ENCODE measurements around the gene CES2.

DNA sequence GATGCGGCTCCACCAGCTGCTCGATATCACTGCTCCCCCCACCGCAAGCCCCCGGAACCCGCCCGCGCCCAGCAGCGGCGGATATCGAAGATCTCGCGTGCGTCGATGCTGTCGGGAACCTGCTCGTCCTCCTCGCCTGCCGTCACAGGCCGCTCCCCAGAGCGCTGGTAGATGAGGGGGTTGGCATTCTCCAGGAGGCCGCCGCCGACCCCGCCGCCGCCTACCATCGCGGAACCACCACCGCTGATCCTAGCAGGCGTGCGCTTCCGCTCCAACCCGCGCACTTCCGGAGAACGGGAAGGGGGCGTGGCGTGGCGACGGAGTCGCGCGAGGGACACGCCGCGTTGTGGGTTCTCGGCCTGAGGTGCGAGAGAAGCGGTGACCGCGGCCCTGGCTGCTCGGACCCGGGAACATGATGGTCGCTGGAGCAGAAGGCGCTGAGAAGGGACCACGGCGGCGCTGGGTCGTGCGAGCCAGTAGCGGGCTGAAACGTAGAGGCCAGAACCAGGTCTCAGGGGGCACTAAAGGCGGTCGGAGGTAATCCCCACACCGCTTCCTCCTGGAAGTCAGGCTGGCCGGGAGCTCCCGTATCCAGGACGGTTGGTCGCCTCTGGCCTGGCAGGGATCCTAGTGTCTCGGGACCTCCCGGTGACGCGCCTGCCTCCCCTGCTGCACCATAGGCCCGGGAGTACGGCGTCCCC lies 1.0 kb upstream of the CES2 start, which contains the start of gene CIAO2B:
- TF ChIP-seq, protein P1, sequence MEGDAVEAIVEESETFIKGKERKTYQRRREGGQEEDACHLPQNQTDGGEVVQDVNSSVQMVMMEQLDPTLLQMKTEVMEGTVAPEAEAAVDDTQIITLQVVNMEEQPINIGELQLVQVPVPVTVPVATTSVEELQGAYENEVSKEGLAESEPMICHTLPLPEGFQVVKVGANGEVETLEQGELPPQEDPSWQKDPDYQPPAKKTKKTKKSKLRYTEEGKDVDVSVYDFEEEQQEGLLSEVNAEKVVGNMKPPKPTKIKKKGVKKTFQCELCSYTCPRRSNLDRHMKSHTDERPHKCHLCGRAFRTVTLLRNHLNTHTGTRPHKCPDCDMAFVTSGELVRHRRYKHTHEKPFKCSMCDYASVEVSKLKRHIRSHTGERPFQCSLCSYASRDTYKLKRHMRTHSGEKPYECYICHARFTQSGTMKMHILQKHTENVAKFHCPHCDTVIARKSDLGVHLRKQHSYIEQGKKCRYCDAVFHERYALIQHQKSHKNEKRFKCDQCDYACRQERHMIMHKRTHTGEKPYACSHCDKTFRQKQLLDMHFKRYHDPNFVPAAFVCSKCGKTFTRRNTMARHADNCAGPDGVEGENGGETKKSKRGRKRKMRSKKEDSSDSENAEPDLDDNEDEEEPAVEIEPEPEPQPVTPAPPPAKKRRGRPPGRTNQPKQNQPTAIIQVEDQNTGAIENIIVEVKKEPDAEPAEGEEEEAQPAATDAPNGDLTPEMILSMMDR (IDR thresholded peaks at IDR 0.05 in 8 of 11, conservative IDR thresholded peaks at IDR 0.05 in 3 of 11), result peak in 2 of 11 experiments; percentile 19 to 29
- TF ChIP-seq POLR2A (IDR thresholded peaks at IDR 0.05) (peak in 2 of 3 donors; percentile 50 to 65), POLR2AphosphoS5 (IDR thresholded peaks at IDR 0.05) (peak; percentile 99)
